ENCODE data around the gene GINS1.

GRCh38 chr20:25493748-25494505 is 86.5 kb downstream of the GINS1 start:
- TF ChIP-seq CTCF (IDR thresholded peaks at IDR 0.05) = no peak
- TF ChIP-seq POLR2A (IDR thresholded peaks at IDR 0.05) = no peak
